ENCODE measurements around the gene PSORS1C1. TPM values are rescaled to one million over a fixed set of nuclear protein-coding genes. Genes with fewer than 3 reads are reported as not detected.

The PSORS1C1 gene
- total RNA-seq, 1 donor from 2014 or later, result 2.8 TPM

- TF ChIP-seq, protein P1, sequence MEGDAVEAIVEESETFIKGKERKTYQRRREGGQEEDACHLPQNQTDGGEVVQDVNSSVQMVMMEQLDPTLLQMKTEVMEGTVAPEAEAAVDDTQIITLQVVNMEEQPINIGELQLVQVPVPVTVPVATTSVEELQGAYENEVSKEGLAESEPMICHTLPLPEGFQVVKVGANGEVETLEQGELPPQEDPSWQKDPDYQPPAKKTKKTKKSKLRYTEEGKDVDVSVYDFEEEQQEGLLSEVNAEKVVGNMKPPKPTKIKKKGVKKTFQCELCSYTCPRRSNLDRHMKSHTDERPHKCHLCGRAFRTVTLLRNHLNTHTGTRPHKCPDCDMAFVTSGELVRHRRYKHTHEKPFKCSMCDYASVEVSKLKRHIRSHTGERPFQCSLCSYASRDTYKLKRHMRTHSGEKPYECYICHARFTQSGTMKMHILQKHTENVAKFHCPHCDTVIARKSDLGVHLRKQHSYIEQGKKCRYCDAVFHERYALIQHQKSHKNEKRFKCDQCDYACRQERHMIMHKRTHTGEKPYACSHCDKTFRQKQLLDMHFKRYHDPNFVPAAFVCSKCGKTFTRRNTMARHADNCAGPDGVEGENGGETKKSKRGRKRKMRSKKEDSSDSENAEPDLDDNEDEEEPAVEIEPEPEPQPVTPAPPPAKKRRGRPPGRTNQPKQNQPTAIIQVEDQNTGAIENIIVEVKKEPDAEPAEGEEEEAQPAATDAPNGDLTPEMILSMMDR (conservative IDR thresholded peaks at IDR 0.05; ENCODE audit: low read depth, low read length), result no peak
- H3K4me3 ChIP-seq (ENCODE audit: low read depth, low read length), result no peak overlapping the region
Observed at GRCh38 chr6:31126396-31127175, 12.0 kb downstream of the PSORS1C1 start.

DNA sequence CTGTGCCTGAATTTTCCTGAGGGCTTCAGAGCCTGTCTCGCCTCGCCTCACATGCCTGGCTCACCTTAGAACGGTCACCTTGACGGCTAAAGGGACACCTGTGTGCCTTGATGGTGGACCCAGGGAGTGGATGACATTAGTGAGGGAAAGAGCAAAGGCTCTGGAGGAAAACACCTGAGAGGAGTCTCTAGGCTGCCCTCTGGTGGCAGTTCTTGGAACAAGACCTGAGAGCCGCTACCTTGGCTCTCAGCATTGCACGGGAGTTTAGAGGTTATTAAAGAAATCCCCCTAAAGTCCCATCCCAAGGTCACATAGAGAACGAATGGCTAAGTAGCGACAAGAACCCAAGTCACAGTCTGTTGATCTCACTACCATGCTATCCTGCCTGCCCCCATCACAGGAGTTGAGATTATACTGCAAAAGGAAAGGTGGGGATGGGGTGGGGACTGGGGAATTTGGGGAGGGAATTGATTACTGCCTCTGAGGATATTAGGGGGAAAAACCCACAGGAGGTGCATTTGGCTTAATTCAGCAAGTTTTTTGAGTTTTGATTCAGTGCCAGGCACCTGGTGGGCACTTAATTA lies 13.6 kb downstream of the PSORS1C1 start:
- H3K4me3 ChIP-seq (ENCODE audit: low read depth, low read length), result no peak overlapping the region
- DNase-seq (ENCODE audit: low read depth), result no peak
- TF ChIP-seq, protein P1 (conservative IDR thresholded peaks at IDR 0.05; ENCODE audit: low read depth, low read length), result peak; percentile 83

More at GRCh38 chr6:31126396-31127175, 12.0 kb downstream of the PSORS1C1 start:
- no peak for DNase-seq (ENCODE audit: low read depth)

GRCh38 chr6:31129130-31129529 lies 14.5 kb downstream of the PSORS1C1 start:
- DNase-seq (ENCODE audit: low read depth), result no peak
- no peak overlapping the region for H3K4me3 ChIP-seq (ENCODE audit: low read depth, low read length)
- TF ChIP-seq, protein P1 (conservative IDR thresholded peaks at IDR 0.05; ENCODE audit: low read depth, low read length), result no peak

DNA sequence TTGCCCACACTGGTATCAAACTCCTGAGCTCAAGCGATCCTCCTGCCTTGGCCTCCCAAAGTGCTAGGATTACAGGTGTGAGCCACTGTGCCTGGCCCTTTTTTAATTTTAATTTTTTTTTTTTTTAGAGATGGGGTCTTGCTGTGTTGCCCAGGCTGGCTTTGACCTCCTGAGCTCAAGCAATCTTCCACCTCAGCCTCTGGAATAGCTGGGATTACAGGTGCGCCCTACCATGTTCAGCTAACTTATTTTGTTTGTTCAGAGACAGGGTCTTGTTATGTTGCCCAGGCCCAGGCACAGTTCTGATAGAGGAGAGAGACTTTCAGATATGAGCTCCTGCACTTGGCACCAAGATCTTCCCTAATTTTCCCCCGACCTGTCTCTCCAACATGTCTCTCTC lies 16.2 kb downstream of the PSORS1C1 start:
- no peak for DNase-seq (ENCODE audit: low read depth)
- no peak overlapping the region for H3K4me3 ChIP-seq (ENCODE audit: low read depth, low read length)
- TF ChIP-seq, protein P1 (conservative IDR thresholded peaks at IDR 0.05; ENCODE audit: low read depth, low read length), result no peak

- H3K4me3 ChIP-seq (ENCODE audit: low read depth, low read length), result no peak overlapping the region
- TF ChIP-seq, protein P1 (conservative IDR thresholded peaks at IDR 0.05; ENCODE audit: low read depth, low read length), result no peak
Observed at GRCh38 chr6:31131595-31131994, 17.0 kb downstream of the PSORS1C1 start.

DNA sequence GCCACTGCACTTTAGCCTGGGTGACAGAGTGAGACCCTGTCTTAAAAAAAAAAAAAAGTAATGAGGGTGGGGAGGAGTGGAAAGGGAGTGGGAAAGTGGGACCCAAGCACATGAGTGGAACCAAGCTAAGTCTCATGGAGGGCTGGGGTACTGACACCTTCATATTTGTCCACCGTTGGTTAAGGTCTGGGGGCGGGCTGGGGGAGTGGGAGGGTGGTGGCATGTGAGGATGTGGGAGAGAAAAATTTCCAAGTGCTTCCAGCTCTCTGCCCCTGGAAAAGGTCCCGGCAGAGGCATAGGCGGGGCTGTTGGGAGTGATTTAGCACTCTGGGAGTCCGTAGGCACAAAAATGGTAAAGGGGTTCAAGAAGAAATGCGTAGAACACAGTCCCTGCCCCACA lies 18.2 kb downstream of the PSORS1C1 start:
- DNase-seq (ENCODE audit: low read depth), result no peak
- H3K4me3 ChIP-seq (ENCODE audit: low read depth, low read length), result no peak overlapping the region
- TF ChIP-seq, protein P1 (conservative IDR thresholded peaks at IDR 0.05; ENCODE audit: low read depth, low read length), result no peak

More at GRCh38 chr6:31131595-31131994, 17.0 kb downstream of the PSORS1C1 start:
- no peak for DNase-seq (ENCODE audit: low read depth)
